Germinal center (tissue), 1 donor: ENCODE measurements around the gene ATG7.
"Not testable (repeated sequence)": the region's sequence is repeated elsewhere in the genome, so short reads cannot be mapped to it uniquely, and the experiment has no call there.

Source experiments
- DNase-seq: peaks from one replicate; pipeline ENCODE4 v3.0.0; 2012; ENCODE audit warnings: mixed read lengths, low spot score

ATG7 gene

GRCh38 chr3:11568503-11569155 lies 296.4 kb downstream of the ATG7 start:
- no peak for DNase-seq

- no peak for DNase-seq
Observed at GRCh38 chr3:11569156-11569741, 297.1 kb downstream of the ATG7 start.

- DNase-seq, result no peak
Observed at GRCh38 chr3:11570251-11570650, 298.1 kb downstream of the ATG7 start.

GRCh38 chr3:11570789-11571495 lies 298.7 kb downstream of the ATG7 start:
- no peak for DNase-seq

GRCh38 chr3:11572660-11573059 lies 300.5 kb downstream of the ATG7 start:
- not testable (repeated sequence) for DNase-seq

DNA sequence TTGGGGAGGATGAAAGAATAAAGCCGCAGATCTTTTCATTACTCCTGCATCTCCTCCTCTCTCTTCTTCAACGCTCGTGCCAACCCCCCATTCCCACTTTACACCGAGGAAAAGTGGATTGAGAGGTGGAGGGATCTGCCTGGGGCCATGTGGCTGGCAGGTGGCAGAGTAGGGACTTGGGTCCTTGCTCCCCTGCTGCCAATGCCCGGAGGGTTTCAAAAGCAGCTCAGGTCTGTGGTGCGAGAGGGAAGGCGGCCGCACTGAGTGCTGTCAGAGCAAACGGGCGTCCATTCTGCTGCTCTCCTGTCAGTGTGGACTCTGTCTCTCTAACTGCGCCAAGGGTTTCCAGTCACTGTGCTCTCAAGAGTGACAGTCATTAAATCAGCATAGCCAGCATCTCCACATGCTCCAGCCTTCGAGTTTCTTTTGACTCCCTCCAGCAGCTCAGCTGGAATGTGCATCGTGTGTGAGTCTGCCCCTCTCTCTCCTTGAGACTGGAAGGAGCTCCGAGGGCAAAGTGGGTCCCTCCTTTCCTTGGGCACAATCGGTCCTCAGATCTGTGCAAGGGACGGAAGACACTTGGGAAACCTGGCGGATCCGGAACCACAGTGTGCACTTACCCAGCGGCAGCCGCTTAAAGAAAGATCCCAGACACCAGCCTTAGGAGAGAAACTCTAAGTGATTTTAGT lies 302.9 kb downstream of the ATG7 start:
- DNase-seq, result no peak

GRCh38 chr3:11575677-11576076 lies 303.5 kb downstream of the ATG7 start:
- DNase-seq, result no peak

DNA sequence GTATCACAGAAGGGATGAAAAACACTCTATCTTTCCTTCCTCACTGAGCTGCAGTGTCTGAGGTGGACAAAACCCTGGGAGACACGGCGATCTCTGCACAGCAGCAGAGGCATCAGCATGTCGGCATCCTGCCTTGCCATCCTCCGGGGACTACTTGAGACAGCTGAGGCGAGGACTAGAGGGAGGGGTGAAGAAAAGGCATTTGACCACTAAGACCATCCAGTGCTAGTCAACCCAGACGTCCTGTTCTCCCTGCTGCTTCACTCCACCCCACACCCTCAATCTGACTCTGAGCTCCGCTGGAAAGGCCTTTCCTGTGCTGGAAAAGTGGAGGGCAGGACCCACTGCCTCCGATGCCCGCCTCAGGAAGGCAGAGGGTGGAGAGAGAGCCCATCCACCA lies 304.3 kb downstream of the ATG7 start:
- DNase-seq, result no peak

- DNase-seq, result no peak
Observed at GRCh38 chr3:11578169-11578568, 306.0 kb downstream of the ATG7 start.

GRCh38 chr3:11580645-11581044 lies 308.4 kb downstream of the ATG7 start:
- DNase-seq, result no peak

DNA sequence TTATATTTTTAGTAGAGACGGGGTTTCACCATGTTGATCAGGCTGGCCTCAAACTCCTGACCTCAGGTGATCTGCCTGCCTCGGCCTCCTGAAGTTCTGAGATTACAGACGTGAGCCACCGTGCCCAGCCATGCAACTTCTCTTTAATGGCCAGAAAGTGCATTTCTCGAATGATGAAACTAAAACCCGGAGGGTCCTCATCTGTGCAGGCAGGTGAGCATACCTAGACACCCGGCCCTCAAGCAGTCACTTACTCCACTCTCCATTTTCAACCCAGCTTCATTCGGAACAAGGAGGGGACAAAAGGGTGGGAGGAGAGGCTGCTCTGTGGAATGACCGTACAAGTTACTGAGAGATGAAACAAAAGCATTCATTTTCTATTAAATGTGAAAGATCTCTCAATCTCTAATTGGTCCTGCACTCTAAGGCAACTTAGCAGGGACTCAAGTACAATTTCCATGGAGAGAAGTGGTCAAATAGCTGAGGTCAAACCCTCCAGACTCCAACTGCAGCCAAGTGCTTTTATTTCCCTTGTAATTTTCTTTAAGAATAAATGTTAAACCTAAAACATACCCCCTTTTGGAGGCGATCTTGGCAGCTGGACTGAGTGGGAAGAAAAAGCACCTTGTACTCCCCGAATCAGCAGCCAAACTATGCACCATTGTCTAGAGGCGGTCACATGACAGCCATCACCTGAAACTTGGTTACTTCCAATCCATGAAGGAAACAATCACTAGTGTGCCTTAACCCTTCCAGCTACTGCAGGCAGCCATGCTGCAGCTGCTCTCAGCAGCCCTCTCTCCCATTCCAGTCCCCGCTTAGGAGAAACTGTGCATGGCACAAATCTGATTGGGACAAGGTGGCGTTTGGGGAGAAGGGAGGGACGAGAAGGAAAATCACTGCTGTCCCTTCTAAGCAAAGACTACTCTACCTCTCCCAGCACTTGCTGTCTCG lies 309.3 kb downstream of the ATG7 start:
- no peak for DNase-seq

DNA sequence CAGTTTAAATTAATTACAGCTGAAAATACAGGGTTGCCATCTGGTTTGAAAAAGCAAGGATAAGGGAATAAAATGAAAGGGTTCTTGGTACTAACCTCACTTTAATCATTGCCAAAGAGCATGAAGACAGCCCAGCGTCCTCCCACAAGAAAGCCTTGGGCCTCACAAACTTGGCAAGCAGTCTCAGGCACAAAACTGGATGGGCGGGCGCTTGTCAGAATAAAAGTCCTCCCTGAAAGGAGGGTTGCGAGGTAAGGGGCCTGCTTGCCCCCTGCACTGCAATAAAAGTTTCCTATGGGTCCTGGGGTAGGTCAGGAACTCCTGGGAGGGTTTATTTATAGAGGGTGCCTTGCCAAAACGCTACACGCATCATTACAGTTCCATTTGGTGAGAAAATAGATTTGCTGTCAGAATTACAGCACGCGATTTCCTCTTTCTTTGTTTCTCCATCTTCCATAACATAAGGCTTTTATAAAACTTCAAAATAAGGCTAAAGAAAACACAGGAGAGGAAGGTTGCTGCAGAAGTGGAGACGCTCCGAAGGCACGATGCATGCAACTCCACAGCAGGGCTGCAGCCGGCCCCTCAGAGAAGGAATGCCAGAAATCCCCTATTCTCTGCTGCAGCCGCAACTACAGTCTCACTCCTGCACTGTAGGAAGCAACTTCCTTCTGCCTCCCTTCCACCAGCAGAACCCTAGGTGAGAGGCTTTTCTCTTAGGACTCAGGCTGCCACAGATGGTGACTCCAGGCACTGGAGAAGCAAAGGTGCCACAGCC lies 310.2 kb downstream of the ATG7 start:
- DNase-seq, result no peak

DNA sequence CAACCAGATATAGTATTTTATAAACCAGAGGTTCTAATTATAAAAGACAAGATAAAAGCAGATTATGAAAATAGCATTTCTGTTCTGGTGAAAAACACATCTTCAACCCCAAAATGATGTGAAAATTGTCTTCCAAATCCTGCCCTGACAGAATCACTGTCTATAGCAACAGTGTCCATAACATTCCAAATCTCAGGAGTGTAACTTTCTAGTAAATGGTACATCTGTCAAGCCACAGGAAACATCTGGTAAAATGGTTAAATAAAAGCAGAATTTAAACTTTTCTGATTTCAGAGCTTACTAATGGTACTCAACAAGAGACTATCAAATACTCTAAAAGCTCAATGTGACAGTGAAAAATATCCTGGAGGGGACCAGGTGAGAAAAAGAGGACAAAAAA lies 311.0 kb downstream of the ATG7 start:
- no peak for DNase-seq

GRCh38 chr3:11583638-11584046 lies 311.4 kb downstream of the ATG7 start:
- DNase-seq, result no peak

GRCh38 chr3:11584570-11584969 lies 312.4 kb downstream of the ATG7 start:
- DNase-seq, result no peak

DNA sequence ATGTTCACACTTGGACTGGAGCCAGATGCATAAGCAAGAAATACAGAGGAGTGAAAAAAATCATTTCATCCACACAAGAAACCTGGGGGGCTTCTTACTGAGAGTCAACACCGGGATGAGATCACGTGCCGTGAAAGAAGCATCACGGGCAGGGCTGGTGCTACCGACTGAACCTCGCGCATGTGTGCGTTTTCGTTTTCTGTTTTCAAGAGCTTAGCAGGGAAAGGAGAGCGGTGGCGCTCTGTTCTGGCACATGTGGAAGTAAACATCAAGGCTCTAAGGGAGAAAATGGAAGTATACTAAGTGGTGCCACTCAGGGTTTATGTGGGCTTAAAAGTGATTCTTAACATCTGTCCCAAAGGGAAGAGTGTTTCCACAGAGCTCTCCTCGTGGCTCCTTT lies 315.6 kb downstream of the ATG7 start:
- no peak for DNase-seq

- no peak for DNase-seq
Observed at GRCh38 chr3:11588338-11588737, 316.1 kb downstream of the ATG7 start.

DNA sequence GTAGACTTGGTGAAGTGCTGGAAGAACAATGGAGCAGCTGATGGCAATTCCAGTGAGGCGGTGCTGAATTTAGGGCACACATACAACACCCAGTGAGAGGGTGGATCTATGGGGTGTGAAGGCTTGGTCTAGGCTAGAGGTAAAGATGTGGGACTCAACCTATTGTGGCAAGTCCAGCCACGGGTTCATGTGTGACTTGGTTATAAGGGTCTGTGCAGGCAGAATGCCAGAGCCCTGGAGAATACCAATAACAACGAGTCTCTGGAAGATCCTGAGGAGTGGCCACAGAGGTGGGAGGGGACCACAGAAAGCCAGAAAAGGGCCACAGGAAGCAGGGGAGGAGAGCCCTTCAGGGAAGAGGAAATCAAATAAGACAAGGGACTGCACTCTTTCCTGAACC lies 316.6 kb downstream of the ATG7 start:
- DNase-seq, result no peak

DNA sequence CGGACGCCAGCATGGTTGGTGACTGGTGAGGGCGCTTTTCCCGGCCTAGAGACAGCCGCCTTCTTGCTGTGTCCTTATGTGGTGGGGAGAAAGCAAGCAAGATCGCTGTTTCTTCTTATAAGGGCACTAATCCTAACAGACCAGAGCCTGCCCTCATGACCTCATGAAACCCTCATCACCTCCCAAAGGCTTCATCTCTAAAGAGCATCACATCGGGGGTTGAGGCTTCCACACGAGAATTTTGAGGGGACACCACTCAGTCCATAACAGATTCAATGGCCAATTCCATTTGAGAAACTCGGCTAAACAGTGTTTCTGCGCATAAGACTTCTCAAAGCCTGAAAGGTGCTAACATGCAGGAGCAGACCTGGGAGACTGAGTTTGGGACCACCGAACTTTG lies 317.5 kb downstream of the ATG7 start:
- no peak for DNase-seq

GRCh38 chr3:11591002-11591355 lies 318.8 kb downstream of the ATG7 start:
- DNase-seq, result no peak
